Hepatocyte (in vitro differentiated cells): Measurements from ENCODE around the gene PTPRN2.

ENCODE experiments used
- EZH2 ChIP-seq: fragments of 200-600 bp; sonication (generic); IDR thresholded peaks from 2 replicates; pipeline ENCODE4 v1.6.1; 2016; ENCODE audit warnings: antibody characterized with exemption, mild to moderate bottlenecking, borderline replicate concordance
- TF ChIP-seq, protein P1 (sequence below): fragments of 200-600 bp; sonication (generic); IDR thresholded peaks from 2 replicates; pipeline ENCODE4 v1.5.1; 2016; ENCODE audit warnings: antibody characterized with exemption, mild to moderate bottlenecking; ENCODE audit not compliant: poor library complexity

DNA sequence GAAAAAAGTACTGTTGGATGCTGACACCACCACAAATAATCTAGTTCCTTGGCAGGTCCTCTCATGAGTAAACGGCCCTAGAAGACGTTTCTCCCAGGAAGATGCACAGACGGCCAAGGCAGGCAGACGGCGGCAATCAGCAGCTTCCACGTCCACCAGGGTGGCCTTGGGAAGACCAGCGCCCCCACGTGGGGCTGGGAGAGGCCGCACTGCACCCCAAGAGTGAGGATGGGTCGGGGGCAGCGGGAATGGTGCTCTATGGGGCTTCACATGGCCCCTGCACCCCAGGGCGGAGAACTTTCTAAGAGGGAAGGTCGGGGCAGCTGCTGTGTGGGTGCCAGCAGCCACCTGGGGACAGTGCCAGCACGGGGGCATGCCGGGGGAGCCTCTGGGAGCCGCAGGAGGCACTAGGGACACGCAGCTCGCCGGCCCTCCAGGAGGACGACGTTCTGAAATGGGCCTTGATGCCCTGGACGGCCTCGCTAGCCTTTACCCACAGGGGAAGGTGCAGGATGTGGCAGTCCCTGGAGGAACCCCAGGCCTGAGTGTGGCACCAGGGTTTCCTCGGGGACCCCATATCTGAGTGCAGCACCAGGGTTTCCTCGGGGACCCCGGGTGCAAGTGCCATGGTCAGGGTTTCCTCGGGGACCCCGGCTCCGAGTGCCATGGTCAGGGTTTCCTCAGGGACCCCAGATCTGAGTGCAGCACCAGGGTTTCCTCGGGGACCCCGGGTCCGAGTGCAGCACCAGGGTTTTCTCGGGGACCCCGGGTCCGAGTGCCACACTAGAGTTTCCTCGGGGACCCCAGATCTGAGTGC, 710.9 kb downstream of the PTPRN2 start:
- TF ChIP-seq, protein P1, sequence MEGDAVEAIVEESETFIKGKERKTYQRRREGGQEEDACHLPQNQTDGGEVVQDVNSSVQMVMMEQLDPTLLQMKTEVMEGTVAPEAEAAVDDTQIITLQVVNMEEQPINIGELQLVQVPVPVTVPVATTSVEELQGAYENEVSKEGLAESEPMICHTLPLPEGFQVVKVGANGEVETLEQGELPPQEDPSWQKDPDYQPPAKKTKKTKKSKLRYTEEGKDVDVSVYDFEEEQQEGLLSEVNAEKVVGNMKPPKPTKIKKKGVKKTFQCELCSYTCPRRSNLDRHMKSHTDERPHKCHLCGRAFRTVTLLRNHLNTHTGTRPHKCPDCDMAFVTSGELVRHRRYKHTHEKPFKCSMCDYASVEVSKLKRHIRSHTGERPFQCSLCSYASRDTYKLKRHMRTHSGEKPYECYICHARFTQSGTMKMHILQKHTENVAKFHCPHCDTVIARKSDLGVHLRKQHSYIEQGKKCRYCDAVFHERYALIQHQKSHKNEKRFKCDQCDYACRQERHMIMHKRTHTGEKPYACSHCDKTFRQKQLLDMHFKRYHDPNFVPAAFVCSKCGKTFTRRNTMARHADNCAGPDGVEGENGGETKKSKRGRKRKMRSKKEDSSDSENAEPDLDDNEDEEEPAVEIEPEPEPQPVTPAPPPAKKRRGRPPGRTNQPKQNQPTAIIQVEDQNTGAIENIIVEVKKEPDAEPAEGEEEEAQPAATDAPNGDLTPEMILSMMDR: peak; percentile 12
- no peak for TF ChIP-seq EZH2
